GM19372 (cell line): ENCODE measurements around the gene TRIM37.
"Not testable (repeated sequence)": the region's sequence is repeated elsewhere in the genome, so short reads cannot be mapped to it uniquely, and the experiment has no call there.

Experiments
- ATAC-seq: cut with Tn5 transposase; IDR thresholded peaks from one replicate; pipeline ENCODE4 v1.9.1; 2021; ENCODE audit warnings: mild to moderate bottlenecking, low read depth, moderate library complexity; ENCODE audit not compliant: unreplicated experiment

Gene TRIM37

GRCh38 chr17:59111539-59111938, 4.9 kb upstream of the TRIM37 start:
- no peak for ATAC-seq

GRCh38 chr17:59110973-59111372, 4.3 kb upstream of the TRIM37 start:
- no peak for ATAC-seq

DNA sequence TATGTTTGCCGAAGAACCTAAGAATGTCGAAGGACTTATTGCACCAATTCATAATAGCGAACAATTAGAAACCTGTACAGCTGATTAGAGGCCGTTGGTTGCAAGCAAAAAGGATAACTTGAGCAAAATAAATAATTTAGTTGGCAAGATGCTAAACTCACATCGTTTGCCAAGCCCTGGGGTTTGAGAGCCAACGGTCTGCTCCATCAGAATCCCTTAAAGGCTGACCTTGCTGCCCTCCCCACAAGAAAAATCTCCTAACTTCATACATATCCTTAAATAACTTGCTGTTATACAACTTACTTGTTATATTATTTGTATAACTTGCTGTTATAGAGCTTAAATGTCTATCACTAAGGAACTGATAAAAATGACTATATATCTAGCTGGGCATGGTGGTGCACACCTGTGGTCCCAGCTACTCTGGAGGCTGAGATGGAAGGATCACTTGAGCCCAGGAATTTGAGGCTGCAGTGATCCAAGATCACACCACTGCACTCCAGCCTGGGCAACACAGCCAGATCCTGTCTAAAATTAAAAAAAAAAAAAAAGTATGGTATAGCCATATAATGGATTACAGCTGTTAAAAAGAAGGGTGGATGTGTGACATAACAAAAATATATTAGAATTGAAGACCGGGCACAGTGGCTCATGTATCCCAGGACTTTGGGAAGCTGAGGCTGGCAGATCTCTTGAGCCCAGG, 1.9 kb upstream of the TRIM37 start:
- no peak for ATAC-seq

GRCh38 chr17:59107306-59107670, 608 bp upstream of the TRIM37 start:
- no peak for ATAC-seq

GRCh38 chr17:59105852-59106462, 723 bp downstream of the TRIM37 start:
- peak; percentile 9 for ATAC-seq

- ATAC-seq = no peak
Measured at GRCh38 chr17:59101178-59101577, 5.5 kb downstream of the TRIM37 start.

DNA sequence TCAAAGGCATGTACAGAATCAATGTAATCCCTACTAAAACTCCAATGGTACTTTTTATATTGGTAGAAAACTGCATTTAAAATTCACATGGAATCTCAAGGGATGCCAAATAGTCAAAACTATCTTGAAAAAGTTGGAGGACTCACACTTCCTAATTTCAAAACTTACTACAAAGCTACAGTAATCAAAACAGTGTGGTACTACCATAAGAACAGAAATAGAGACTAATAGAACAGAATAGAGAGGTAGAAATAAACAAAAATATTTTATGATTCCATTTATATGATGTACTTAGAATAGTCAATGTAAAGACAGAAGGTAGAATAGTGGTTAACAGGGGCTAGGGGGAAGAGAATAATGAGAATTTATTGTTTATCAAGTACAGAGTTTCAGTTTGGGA, 8.8 kb downstream of the TRIM37 start:
- no peak for ATAC-seq

DNA sequence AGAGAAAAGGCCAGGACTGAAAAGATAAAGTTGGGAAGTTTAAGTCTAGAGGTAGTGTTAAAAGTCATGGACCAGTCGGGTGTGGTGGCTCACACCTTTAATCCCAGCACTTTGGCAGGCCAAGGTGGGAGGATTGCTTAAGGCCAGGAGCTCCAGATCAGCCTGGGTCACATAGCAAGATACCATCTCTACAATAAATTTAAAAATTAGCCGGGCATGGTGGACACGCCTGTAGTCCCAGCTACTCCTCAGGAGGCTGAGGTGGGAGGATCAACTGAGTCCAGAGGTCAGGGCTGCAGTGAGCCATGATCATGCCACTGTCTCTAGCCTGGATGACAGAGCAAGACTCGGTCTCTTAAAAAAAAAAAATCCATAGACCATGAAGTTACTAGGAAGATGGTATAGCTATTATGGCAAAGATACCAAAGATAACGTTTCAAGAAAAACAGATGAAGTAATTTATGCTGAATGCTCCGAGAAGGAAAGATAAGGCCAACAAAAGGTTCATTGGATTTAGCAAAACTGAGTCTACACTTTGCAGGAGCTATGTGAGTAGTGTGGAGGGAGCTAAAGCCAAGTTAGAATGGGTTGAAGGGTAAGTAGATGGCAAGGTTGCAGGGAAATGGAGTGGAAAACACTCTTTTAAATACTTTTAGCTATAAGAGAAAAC, 11.7 kb downstream of the TRIM37 start:
- ATAC-seq = no peak

GRCh38 chr17:59093702-59094231, 12.9 kb downstream of the TRIM37 start:
- no peak for ATAC-seq

- no peak for ATAC-seq
Measured at GRCh38 chr17:59093145-59093701, 13.5 kb downstream of the TRIM37 start.

DNA sequence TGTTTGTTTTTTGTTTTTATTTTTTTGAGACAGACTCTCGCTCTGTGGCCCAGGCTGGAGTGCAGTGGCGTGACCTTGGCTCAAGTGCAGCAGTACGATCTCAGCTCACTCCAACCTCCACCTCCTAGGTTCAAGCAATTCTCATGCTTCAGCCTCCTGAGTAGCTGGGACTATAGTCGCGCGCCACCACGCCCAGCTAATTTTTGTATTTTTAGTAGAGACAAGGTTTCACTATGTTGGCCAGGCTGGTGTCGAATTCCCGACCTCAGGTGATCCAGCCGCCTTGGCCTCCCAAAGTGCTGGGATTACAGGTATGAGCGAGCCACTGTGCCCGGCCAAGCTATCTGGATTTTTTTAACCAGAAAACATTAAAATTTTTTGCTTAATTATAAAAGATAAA, 16.1 kb downstream of the TRIM37 start:
- not testable (repeated sequence) for ATAC-seq

- ATAC-seq = no peak
Measured at GRCh38 chr17:59084154-59084553, 22.5 kb downstream of the TRIM37 start.

DNA sequence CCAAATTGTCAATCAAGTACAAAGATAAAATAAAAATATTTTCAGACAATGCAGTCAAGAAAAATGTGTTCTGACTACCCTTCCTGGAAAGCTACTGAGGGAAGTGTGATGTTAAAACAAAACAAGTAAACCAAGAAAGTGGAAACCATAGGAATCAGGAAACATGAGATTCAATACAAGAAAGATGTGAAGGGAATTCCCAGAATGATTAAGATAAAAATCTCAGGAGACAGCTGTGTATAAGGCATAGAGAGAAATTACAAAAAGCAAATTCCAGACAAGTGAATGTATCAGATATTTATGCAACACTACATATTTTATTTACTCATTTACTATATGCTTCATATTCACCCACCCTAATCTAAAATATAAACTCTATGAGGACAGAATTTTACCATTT, 32.2 kb downstream of the TRIM37 start:
- no peak for ATAC-seq

GRCh38 chr17:59073972-59074371, 32.7 kb downstream of the TRIM37 start:
- ATAC-seq = no peak

GRCh38 chr17:59069856-59070255, 36.8 kb downstream of the TRIM37 start:
- ATAC-seq = no peak

- no peak for ATAC-seq
Measured at GRCh38 chr17:59067756-59068155, 38.9 kb downstream of the TRIM37 start.

DNA sequence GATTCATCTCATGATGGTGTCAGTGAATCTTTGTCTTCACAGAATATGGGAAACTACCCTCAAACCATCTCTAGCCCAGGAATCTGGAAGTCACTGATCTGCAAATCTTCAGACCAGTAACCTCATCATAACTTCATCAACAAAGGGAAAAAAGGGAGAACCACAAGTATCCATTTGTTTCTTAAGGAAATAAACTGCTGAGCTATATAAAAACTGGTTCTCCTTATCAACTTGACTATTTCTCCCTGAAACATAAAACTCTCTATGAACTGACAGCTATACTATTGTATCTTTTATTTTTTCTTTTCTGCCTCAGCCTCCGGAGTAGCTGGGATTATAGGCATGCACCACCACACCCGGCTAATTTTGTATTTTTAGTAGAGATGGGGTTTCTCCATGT, 39.3 kb downstream of the TRIM37 start:
- no peak for ATAC-seq

DNA sequence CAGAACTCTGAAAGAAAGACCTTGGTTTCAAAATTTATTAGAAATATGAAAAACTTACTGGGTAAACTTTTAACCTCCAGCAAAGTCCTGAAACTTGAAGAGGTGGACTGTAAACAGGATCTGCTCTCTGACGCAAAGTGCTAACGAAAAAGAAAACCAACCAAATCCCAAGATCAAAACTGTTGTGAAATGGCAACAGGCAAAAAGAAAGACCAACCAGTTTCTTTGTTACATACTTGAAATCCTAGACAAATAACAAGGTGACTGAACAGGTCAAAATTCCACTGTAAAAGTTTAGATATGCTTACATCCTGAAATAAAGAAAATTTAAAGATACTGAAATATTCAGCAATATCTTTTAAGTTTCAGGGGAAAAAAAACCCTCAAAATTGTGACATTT, 44.2 kb downstream of the TRIM37 start:
- ATAC-seq = no peak

DNA sequence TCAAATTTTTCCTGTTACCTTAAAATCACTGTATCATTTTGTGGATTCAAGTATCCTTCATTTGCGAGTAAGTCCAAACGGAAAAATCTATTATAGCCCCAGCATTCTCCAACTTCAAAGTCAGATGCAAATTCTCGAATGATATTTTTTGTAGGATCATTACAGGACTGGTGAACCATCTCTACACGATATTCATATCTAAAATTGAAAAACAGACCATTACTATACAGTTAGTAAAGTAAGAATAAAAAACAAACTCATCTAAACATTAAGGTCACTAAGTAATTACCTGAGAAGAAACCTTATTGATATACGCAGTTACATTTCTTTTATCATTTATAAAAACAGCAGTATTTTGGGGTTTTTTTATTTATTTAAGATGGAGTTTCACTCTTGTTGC, 49.8 kb downstream of the TRIM37 start:
- ATAC-seq = no peak

DNA sequence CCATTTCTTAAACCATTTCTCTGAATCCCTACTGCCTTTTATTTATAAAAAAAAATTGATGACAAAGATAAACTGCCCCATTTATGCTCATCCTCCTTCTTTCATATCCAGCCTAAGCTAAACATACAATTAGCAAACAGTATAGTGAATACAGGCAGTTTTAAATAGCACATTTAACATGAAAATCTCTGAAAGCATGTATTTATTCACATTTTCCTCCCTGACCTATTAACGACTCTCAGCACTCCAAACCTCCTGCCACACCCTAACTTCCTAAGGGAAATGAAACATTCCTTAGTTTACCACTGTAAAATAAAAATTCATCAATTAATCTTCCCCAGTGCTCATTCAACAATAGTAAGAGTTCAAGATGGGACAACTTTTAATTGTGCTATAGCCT, 56.9 kb downstream of the TRIM37 start:
- no peak for ATAC-seq

GRCh38 chr17:59047616-59048015, 59.1 kb downstream of the TRIM37 start:
- no peak for ATAC-seq
